Measurements from ENCODE around the gene OR1F1. TPM values are rescaled to one million over a fixed set of nuclear protein-coding genes. Genes with fewer than 3 reads are reported as not detected.

OR1F1 gene
- total RNA-seq, 1 experiment from 2014 or later: not detected

DNA sequence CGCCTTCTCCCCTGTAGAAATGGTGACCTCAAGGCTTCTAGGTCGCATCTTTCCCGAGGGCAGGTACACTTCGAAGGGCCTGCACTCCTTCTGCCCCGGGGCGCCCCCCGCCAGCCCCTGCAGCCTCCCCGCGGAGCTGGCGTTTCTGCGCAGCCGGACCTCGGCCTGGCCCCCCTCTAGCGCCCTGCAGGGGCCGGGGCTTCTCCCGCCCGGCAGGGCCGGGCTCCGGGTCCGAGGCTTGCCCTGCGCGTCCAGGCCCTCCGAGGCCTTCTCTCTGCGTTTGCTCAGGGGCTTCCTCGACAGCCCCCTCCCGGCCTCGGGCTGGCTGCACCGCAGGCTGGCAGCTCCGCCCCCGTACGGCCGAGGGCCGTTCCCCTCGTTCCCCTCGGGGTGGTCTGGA, 66.3 kb downstream of the OR1F1 start:
- Histone ChIP-seq H3K27me3 (ENCODE audit: insufficient read depth, low read length) (no peaks in the 10 kb centered on the region), H4K8ac (replicated peaks; ENCODE audit: insufficient read length, low read depth, low read length) (no peak overlapping the region), H2AK5ac (ENCODE audit: insufficient read length, low read length) (no peak overlapping the region), H4K91ac (ENCODE audit: insufficient read length, low read depth, low read length) (no peak overlapping the region), H3K23ac (ENCODE audit: insufficient read length, low read depth, low read length) (no peak overlapping the region), H3K27ac (ENCODE audit: insufficient read length, low read depth, low read length) (no peak overlapping the region), H3K18ac (ENCODE audit: insufficient read length, low read depth, low read length) (no peak overlapping the region), H2BK5ac (ENCODE audit: insufficient read length, low read length) (no peak overlapping the region), H3K79me2 (ENCODE audit: insufficient read depth, low read length) (no peaks in the 10 kb centered on the region), H3K4ac (ENCODE audit: low read depth, low read length) (no peak overlapping the region), H2BK12ac (ENCODE audit: insufficient read length, low read depth, low read length) (no peak overlapping the region), H3K9me3 (ENCODE audit: control insufficient read depth, low read depth, low read length) (peaks cover 7% of the 10 kb centered on the region), H3K79me1 (ENCODE audit: insufficient read depth, low read depth, low read length, poor library complexity, severe bottlenecking) (no peaks in the 10 kb centered on the region), H3K14ac (ENCODE audit: insufficient read depth, low read length) (no peak overlapping the region), H2BK20ac (ENCODE audit: low read depth, low read length, poor library complexity, severe bottlenecking) (no peak overlapping the region), H3T11ph (ENCODE audit: low read length) (no peak overlapping the region), H2BK15ac (ENCODE audit: low read depth, low read length) (no peak overlapping the region), H4K5ac (ENCODE audit: insufficient read length, low read depth, low read length) (no peak overlapping the region), H2AFZ (ENCODE audit: low read length) (no peak overlapping the region), H4K20me1 (ENCODE audit: control insufficient read depth, insufficient read depth, insufficient read length) (no peaks in the 10 kb centered on the region), H3K9ac (ENCODE audit: extremely low read depth, insufficient read length, low read length) (no peak overlapping the region), H3K4me2 (ENCODE audit: insufficient read depth, insufficient read length, low read length) (no peak overlapping the region), H3K56ac (ENCODE audit: insufficient read length, low read depth, low read length) (no peak overlapping the region), H3K4me1 (ENCODE audit: insufficient read depth, low read length) (no peaks in the 10 kb centered on the region), H2BK120ac (ENCODE audit: low read depth, low read length, poor library complexity, severe bottlenecking) (no peak overlapping the region), H3K23me2 (ENCODE audit: insufficient read length, low read depth, low read length, poor library complexity, severe bottlenecking) (no peaks in the 10 kb centered on the region)
- Mint-ChIP-seq H3K27ac (no peak overlapping the region), H3K36me3 (ENCODE audit: insufficient read depth in 1 of 3, low read depth in 3 of 3) (peaks cover 0 to 7% (median 0%) of the 10 kb centered on the region in 3 experiments; a peak in 2 of 7 replicates), H3K27me3 (ENCODE audit: low read depth) (peaks cover 25% of the 10 kb centered on the region), H3K4me1 (no peaks in the 10 kb centered on the region), H3K4me3 (no peak overlapping the region), H3K9me3 (peaks cover 53 to 64% of the 10 kb centered on the region in 2 experiments)
- WGBS (ENCODE audit: extremely low coverage, insufficient read length, low lambda C conversion rate): no CpG with 5 or more reads among the region's 35 CpGs
- no peak for DNase-seq
- TF ChIP-seq, protein P1, sequence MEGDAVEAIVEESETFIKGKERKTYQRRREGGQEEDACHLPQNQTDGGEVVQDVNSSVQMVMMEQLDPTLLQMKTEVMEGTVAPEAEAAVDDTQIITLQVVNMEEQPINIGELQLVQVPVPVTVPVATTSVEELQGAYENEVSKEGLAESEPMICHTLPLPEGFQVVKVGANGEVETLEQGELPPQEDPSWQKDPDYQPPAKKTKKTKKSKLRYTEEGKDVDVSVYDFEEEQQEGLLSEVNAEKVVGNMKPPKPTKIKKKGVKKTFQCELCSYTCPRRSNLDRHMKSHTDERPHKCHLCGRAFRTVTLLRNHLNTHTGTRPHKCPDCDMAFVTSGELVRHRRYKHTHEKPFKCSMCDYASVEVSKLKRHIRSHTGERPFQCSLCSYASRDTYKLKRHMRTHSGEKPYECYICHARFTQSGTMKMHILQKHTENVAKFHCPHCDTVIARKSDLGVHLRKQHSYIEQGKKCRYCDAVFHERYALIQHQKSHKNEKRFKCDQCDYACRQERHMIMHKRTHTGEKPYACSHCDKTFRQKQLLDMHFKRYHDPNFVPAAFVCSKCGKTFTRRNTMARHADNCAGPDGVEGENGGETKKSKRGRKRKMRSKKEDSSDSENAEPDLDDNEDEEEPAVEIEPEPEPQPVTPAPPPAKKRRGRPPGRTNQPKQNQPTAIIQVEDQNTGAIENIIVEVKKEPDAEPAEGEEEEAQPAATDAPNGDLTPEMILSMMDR (conservative IDR thresholded peaks at IDR 0.05): no peak

Other genes with a start within 250 kb of the OR1F1 start
- gene KREMEN2, start 223.9 kb upstream of the OR1F1 start, total RNA-seq (2021): 12.8 and 14.6 TPM in 2 replicates
- 32.1 and 33.3 TPM in 2 replicates for gene PAQR4, start 218.9 kb upstream of the OR1F1 start, total RNA-seq (2021)
- gene PKMYT1, start 207.8 kb upstream of the OR1F1 start, total RNA-seq (2021): 114 and 120 TPM in 2 replicates
- gene CLDN9, start 175.3 kb upstream of the OR1F1 start, total RNA-seq (2021): 1.3 and 1.5 TPM in 2 replicates
- gene CLDN6, start 170.0 kb upstream of the OR1F1 start, total RNA-seq (2021): 743 and 757 TPM in 2 replicates
- gene TNFRSF12A, start 167.8 kb upstream of the OR1F1 start, total RNA-seq (2021): 147 and 148 TPM in 2 replicates
- gene HCFC1R1, start 164.3 kb upstream of the OR1F1 start, total RNA-seq (2021): 61.1 and 61.3 TPM in 2 replicates
- 65.7 and 68.2 TPM in 2 replicates for gene THOC6, start 164.2 kb upstream of the OR1F1 start, total RNA-seq (2021)
- 13.5 TPM in 2 replicates for gene BICDL2, start 151.3 kb upstream of the OR1F1 start, total RNA-seq (2021)
- gene MMP25, start 141.6 kb upstream of the OR1F1 start, total RNA-seq (2021): 13.5 and 14.2 TPM in 2 replicates
- gene IL32, start 122.6 kb upstream of the OR1F1 start, total RNA-seq (2021): 2.0 and 2.6 TPM in 2 replicates
- gene ZSCAN10, start 88.9 kb upstream of the OR1F1 start, total RNA-seq (2021): 207 and 212 TPM in 2 replicates
- 16.8 and 18.8 TPM in 2 replicates for gene ZNF205, start 75.6 kb upstream of the OR1F1 start, total RNA-seq (2021)
- 6.2 and 6.4 TPM in 2 replicates for gene ZNF213, start 53.2 kb upstream of the OR1F1 start, total RNA-seq (2021)
- gene ZNF200, start 47.0 kb downstream of the OR1F1 start, total RNA-seq (2021): 14.8 and 14.9 TPM in 2 replicates
- gene MEFV, start 68.4 kb downstream of the OR1F1 start, total RNA-seq (2021): not detected in 2 replicates
- 35.7 and 36.3 TPM in 2 replicates for gene ZNF263, start 95.3 kb downstream of the OR1F1 start, total RNA-seq (2021)
- gene TIGD7, start 117.2 kb downstream of the OR1F1 start, total RNA-seq (2021): 4.1 and 4.2 TPM in 2 replicates
- 37.9 and 42.4 TPM in 2 replicates for gene ZNF75A, start 117.3 kb downstream of the OR1F1 start, total RNA-seq (2021)
- not detected in 2 replicates for gene OR2C1, start 167.7 kb downstream of the OR1F1 start, total RNA-seq (2021)
- gene ZSCAN32, start 212.8 kb downstream of the OR1F1 start, total RNA-seq (2021): 18.0 and 20.0 TPM in 2 replicates
- gene ZNF174, start 213.0 kb downstream of the OR1F1 start, total RNA-seq (2021): 10.8 and 11.1 TPM in 2 replicates